RWPE2 (cell line): ENCODE data around the gene EXOSC5.
"Not testable (repeated sequence)": the region's sequence is repeated elsewhere in the genome, so short reads cannot be mapped to it uniquely, and the experiment has no call there.

Source experiments
- ATAC-seq: fragments of 200-7000 bp; cut with Tn5 transposase; 3 replicates; pipeline ENCODE4 v1.9.1; 2021; ENCODE audit warnings: low read depth
- DNase-seq: peaks from one replicate; pipeline ENCODE4 v3.0.0-alpha.2; 2020; ENCODE audit warnings: low spot score
- H3K27ac ChIP-seq: fragments of 450-650 bp; 2 replicates; pipeline ENCODE4 v1.5.1; 2017; ENCODE audit warnings: mild to moderate bottlenecking; ENCODE audit not compliant: poor library complexity, severe bottlenecking
- H3K27me3 ChIP-seq: fragments of 250-450 bp; sonication (Bioruptor Pico); 2 replicates; pipeline ENCODE4 v1.5.1; 2021; ENCODE audit warnings: mild to moderate bottlenecking, moderate library complexity; ENCODE audit not compliant: insufficient read depth, poor library complexity, severe bottlenecking
- H3K36me3 ChIP-seq: fragments of 250-450 bp; sonication (Bioruptor Pico); 2 replicates; pipeline ENCODE4 v1.5.1; 2020; ENCODE audit warnings: low read depth, mild to moderate bottlenecking, moderate library complexity
- H3K4me1 ChIP-seq: fragments of 250-450 bp; sonication (Bioruptor Pico); 2 replicates; pipeline ENCODE4 v1.5.1; 2021; ENCODE audit warnings: mild to moderate bottlenecking, moderate library complexity; ENCODE audit not compliant: insufficient read depth, poor library complexity, severe bottlenecking
- H3K4me3 ChIP-seq: fragments of 250-450 bp; sonication (Bioruptor Pico); 2 replicates; pipeline ENCODE4 v1.5.1; 2021; ENCODE audit warnings: mild to moderate bottlenecking, moderate library complexity; ENCODE audit not compliant: severe bottlenecking
- H3K9me3 ChIP-seq: fragments of 250-450 bp; sonication (Bioruptor Pico); 2 replicates; pipeline ENCODE4 v1.5.1; 2021; ENCODE audit warnings: mild to moderate bottlenecking, moderate library complexity; ENCODE audit not compliant: severe bottlenecking
- CTCF ChIP-seq: fragments of 450-650 bp; IDR thresholded peaks from one replicate; pipeline ENCODE4 v1.5.1; 2017; ENCODE audit warnings: mild to moderate bottlenecking, moderate library complexity; ENCODE audit not compliant: poor library complexity, severe bottlenecking

Gene EXOSC5

GRCh38 chr19:41392775-41393174 lies 4.4 kb downstream of the EXOSC5 start:
- no peaks in the 10 kb centered on the region for H3K9me3 ChIP-seq
- no peaks in the 10 kb centered on the region for H3K27me3 ChIP-seq
- no peaks in the 10 kb centered on the region for H3K4me1 ChIP-seq
- TF ChIP-seq CTCF: no peak
- H3K4me3 ChIP-seq: no peak overlapping the region
- no peak for ATAC-seq
- no peak overlapping the region for H3K27ac ChIP-seq
- peaks cover 22% of the 10 kb centered on the region for H3K36me3 ChIP-seq
- DNase-seq: no peak

DNA sequence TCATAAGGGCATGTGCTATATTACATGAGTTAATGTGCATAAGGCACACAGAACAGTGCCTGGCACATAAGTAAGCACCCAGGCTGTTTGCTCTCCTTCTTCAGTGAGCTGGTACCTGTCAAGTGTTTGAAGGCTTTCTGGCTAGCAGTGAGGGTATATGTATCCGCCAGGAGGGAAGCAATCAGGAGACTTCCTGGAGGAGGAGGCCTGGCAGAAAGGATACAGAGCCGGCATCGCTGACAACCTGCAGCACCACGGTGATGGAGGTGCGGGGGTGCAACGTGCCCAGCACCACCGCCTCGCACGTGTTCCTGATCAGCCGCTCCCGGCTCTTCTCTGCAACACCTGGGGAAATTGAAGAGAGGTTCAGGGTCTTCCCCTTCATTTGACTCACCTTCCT lies 5.5 kb downstream of the EXOSC5 start:
- no peak overlapping the region for H3K4me3 ChIP-seq
- peaks cover 22% of the 10 kb centered on the region for H3K36me3 ChIP-seq
- ATAC-seq (no peak), DNase-seq (no peak)
- no peaks in the 10 kb centered on the region for H3K27me3 ChIP-seq
- no peaks in the 10 kb centered on the region for H3K9me3 ChIP-seq
- H3K27ac ChIP-seq: no peak overlapping the region
- peaks cover under 1% of the 10 kb centered on the region for H3K4me1 ChIP-seq
- no peak for TF ChIP-seq CTCF

DNA sequence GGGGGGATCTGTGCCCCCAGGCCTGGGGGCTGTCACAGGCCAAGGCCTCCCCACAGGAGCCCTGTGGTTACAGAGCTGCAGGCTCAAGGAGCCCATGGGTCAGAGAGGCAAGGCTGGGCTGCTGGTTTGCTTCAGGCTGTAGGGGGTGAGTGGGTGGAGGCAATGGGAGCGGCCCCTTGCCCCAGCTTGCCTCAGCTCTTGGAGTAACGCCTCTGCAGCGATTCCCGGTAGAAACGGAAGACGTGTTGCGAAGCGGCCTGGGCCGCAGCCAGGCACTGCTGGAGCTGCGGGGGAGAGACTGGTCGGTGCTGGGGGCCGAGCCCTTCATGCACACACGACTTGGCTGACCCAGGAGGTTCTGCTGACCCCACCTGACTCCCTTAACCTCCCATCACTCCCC lies 10.7 kb downstream of the EXOSC5 start:
- Histone ChIP-seq H3K36me3 (peaks cover 19% of the 10 kb centered on the region), H3K27me3 (no peaks in the 10 kb centered on the region), H3K4me1 (peaks cover 8% of the 10 kb centered on the region), H3K4me3 (no peak overlapping the region), H3K27ac (peak overlapping the region; percentile 21), H3K9me3 (no peaks in the 10 kb centered on the region)
- no peak for TF ChIP-seq CTCF
- ATAC-seq (peak; percentile 60), DNase-seq (no peak)

GRCh38 chr19:41384351-41384750 lies 12.8 kb downstream of the EXOSC5 start:
- H3K27me3 ChIP-seq: no peaks in the 10 kb centered on the region
- no peak for DNase-seq
- no peak overlapping the region for H3K4me3 ChIP-seq
- H3K4me1 ChIP-seq: peaks cover 12% of the 10 kb centered on the region
- ATAC-seq: no peak
- no peak overlapping the region for H3K27ac ChIP-seq
- peaks cover 5% of the 10 kb centered on the region; the same call in 1 of the 2 replicates for H3K36me3 ChIP-seq
- H3K9me3 ChIP-seq: no peaks in the 10 kb centered on the region
- TF ChIP-seq CTCF: no peak

GRCh38 chr19:41381536-41381935 lies 15.6 kb downstream of the EXOSC5 start:
- not testable (repeated sequence) for H3K36me3 ChIP-seq

More at GRCh38 chr19:41381536-41381935, 15.6 kb downstream of the EXOSC5 start:
- not testable (repeated sequence) for H3K9me3 ChIP-seq, H3K4me3 ChIP-seq, H3K27me3 ChIP-seq, DNase-seq, H3K27ac ChIP-seq, ATAC-seq
- H3K4me1 ChIP-seq: peaks cover 10% of the 10 kb centered on the region
